DMS79 (cell line): ENCODE results near the gene GOSR2.
"Not testable (repeated sequence)": the region's sequence is repeated elsewhere in the genome, so short reads cannot be mapped to it uniquely, and the experiment has no call there.

ENCODE experiments used
- DNase-seq: peaks from one replicate; lab custom pipeline; 2025; lab: John Stamatoyannopoulos, UW

Gene GOSR2

GRCh38 chr17:46894024-46894423 is 28.9 kb upstream of the GOSR2 start:
- DNase-seq, result no peak

- DNase-seq, result no peak
These were observed 28.3 kb upstream of the GOSR2 start for GRCh38 chr17:46894476-46895151.

- DNase-seq, result no peak
These were observed 27.8 kb upstream of the GOSR2 start for GRCh38 chr17:46895171-46895570.

GRCh38 chr17:46896991-46897390 is 26.0 kb upstream of the GOSR2 start:
- no peak for DNase-seq

GRCh38 chr17:46898364-46898763 is 24.6 kb upstream of the GOSR2 start:
- DNase-seq, result no peak

DNA sequence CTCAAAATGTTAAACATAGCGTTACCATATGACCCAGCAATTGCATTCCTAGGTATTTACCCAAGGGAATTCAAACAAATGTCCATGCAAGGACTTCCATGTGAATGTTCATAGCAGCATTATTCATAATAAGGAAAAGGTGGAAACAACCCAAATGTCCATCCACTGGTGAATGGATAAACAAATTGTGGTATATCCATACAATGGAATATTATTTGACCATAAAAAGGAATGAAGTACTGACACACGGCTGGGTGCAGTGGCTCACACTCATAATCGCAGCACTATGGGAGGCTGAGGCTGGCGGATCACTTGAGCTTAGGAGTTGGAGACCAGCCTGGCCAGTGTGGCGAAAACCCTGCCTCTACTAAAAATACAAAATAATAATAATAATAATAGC is 24.1 kb upstream of the GOSR2 start:
- DNase-seq, result no peak

DNA sequence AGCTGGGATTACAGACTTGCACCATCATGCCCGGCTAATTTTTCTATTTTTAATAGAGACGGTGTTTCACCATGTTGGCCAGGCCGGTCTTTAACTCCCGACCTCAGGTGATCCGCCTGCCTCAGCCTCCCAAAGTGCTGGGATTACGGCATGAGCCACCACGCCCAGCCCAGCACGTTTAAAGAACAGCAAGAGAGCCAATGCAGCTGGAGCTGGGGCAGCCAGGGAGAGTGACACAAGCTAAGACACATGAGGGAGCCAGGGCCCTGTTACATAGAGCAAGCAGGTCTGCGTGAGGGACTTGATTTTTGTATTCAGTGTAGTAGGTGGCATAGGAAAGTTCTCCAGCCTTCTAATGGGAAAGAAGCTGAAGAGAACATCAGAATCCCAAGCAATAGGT is 21.7 kb upstream of the GOSR2 start:
- DNase-seq, result no peak

- no peak for DNase-seq
These were observed 18.9 kb upstream of the GOSR2 start for GRCh38 chr17:46903762-46904672.

GRCh38 chr17:46908068-46908737 is 14.8 kb upstream of the GOSR2 start:
- DNase-seq, result no peak

GRCh38 chr17:46910179-46910927 is 12.6 kb upstream of the GOSR2 start:
- DNase-seq, result peak; percentile 89

DNA sequence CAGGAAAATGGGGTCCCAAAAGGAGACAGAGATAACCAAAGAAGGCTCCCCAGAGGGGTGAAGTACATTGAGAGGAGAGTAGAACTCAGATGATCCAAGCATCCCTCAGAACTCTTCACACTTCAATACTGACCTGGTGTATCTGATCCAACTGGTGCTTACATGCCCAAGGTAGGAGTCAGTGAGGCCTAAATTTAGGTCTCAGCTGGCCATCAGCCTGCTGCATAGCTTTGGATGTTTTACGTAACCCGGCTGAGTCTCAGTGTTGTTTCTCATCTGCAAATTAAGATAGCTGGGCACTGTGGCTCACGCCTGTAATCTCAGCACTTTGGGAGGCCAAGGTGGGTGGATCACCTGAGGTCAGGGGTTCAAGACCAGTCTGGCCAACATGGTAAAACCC is 11.6 kb upstream of the GOSR2 start:
- DNase-seq, result no peak

- DNase-seq, result no peak
These were observed 7.4 kb upstream of the GOSR2 start for GRCh38 chr17:46915596-46915995.

GRCh38 chr17:46916211-46916610 is 6.7 kb upstream of the GOSR2 start:
- no peak for DNase-seq

DNA sequence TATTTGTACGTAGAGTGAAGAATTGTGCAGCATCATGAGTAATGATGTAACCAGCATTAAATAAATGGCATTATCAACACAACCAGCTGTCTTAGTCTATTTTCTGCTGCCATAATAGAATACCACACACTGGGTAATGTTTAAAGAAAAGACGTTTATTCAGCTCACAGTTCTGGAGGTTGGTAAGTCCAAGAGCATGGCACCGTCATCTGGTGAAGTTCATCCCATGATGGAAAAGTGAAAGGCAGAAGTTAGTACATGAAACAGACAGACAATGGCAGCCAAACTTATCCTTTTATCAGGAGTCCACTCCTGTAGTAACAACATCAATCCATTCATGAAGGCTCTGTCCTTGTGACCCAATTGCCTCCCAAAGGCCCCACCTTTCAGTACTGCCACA is 6.3 kb upstream of the GOSR2 start:
- DNase-seq, result no peak

GRCh38 chr17:46917041-46917440 is 5.9 kb upstream of the GOSR2 start:
- DNase-seq, result no peak

DNA sequence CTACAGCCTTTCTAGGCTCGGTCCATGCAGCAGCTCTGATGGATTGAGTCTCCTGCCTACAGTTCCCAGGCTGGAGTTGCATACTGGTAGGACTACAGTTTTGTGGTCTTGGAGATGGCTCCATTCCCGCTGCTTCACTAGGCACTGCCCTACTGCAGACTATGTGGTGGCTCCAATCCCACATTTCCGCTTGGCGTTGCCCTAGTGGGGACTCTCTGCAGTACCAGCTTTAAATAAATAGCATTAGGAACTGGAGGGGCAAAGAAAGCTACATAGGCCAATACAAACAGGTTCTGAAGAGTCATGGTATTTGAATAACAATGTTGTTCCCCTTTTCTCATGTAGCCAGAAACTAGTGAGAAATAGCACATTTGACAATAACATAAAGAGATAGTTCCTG is 5.4 kb upstream of the GOSR2 start:
- DNase-seq, result no peak

GRCh38 chr17:46921962-46922361 is 998 bp upstream of the GOSR2 start:
- DNase-seq, result not testable (repeated sequence)

DNA sequence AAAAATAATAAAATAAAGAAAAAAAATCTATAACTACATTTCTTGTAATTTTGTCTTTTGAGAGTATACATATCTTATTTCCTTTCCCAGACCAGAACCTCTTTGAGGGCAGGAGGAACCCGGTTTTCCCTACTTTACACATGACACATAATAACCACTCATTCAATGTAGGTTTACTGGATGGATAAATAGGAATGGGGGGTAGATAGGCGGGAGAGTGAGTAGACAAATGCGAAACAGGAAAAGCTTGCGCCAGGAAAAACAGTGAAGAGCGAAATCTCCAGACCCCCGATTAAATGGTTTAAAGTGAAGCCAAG is 515 bp upstream of the GOSR2 start:
- no peak for DNase-seq

DNA sequence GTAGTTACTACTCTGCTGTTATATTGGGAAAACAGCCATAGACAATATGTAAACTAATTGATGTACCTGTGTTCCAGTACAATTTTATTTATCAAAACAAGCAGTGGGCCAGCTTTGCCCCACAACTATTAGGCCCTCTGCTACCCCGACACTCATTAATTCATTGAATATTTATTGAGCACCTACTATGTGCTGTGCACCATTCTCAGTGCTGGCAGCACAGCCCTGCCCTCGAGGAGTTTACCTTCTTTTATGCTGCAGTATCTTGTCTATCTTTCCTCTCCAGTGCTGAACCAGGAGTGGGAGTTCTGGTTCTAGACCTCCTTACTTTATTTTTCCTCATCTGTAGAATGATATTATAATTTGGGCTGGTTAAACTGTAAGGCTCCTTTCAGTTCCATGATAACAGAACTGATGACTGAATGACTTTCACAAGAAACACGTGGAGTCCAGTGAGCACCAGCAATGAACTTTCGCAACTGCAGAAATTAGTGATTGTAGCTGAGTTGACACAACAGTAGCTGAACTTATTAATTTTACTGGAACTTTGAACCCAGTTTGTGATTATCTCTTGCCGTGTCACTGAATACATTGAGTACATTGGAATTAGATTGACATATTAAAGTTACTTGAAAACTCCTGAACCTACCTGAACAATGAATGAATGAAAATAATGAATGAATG is 2.4 kb downstream of the GOSR2 start:
- no peak for DNase-seq

- DNase-seq, result no peak
These were observed 5.7 kb downstream of the GOSR2 start for GRCh38 chr17:46928467-46929261.

DNA sequence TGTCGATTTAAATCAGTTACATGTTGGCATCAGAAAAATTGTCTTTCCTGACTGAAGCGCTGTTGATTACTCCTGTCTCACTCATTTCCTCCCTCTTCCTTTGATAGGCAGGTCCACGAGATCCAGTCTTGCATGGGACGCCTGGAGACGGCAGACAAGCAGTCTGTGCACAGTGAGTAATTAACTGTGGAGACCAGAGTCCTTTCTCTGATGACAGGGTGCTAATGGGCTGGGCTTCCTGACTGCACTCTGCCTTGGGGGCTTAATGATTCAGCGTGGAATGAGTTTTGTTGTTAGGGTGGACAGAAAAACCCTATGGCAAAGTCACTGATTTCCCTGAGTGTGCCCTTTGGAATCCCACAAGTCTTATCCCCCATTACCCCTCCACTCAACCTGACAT is 6.5 kb downstream of the GOSR2 start:
- DNase-seq, result no peak
